Stimulated activated CD4-positive, alpha-beta T cell treated with anti-CD3 and anti-CD28 coated beads, Interleukin-1b, Interleukin-23, amount 100 ng/mL, for 1 hour (primary cell): ENCODE measurements around the gene FSCN2.

ENCODE experiments used
- DNase-seq, 2 donors: peaks; one replicate each; pipeline ENCODE4 v3.0.0-alpha.2; 2020; ENCODE audit warnings: low read depth in 2 of 2

FSCN2 gene

GRCh38 chr17:81527591-81528383, at the start of gene FSCN2:
Gene FSCN2 (plus strand): TSS chr17:81528377. CDS start chr17:81528532, 155 bp downstream.
- no peak for DNase-seq

DNA sequence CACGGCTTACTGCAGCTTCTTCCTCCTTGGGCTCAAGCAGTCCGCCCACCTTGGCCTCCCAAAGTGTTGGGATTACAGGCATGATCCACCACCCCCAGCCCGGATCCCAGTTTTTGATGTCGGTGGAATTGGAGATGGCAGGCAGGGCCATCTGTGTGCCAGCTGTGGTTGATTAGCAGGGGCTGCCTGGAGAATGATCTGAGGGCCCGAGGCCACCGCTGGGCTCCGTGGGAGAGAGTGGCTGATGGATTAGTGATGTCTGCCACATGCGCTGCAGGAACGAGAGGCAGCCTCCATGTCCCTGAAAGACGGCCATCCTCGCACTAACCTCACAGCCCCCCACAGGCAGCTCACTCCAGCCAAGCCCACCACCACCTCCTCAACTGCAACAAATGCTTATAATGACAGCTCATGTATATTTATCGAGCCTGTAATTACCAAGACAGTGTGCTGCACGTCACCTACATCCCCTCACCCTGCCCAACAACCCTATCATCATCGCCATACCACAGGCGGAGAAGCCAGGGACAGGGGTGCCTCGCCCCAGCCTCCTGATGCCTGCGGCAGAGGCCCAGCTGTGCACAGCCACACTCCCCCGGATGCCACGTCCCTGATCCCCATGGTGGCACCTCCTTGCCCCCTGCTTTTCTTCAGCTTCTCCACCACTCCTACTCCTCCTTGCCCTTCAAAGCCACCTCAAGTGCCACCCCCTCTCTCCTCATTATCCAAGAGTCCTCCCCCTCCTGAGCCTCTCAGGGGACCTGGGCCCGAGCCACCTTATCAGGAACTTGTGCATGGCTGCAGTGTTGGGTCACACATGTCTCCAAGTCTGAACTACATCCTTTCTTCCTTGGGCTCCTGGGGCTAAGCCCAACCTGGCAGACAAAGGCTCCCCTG, 48.8 kb upstream of the FSCN2 start:
- DNase-seq = no peak

GRCh38 chr17:81480140-81481072, 47.8 kb upstream of the FSCN2 start:
- DNase-seq = no peak

GRCh38 chr17:81481073-81481799, 46.9 kb upstream of the FSCN2 start:
- DNase-seq = peak; percentile 26 to 32

DNA sequence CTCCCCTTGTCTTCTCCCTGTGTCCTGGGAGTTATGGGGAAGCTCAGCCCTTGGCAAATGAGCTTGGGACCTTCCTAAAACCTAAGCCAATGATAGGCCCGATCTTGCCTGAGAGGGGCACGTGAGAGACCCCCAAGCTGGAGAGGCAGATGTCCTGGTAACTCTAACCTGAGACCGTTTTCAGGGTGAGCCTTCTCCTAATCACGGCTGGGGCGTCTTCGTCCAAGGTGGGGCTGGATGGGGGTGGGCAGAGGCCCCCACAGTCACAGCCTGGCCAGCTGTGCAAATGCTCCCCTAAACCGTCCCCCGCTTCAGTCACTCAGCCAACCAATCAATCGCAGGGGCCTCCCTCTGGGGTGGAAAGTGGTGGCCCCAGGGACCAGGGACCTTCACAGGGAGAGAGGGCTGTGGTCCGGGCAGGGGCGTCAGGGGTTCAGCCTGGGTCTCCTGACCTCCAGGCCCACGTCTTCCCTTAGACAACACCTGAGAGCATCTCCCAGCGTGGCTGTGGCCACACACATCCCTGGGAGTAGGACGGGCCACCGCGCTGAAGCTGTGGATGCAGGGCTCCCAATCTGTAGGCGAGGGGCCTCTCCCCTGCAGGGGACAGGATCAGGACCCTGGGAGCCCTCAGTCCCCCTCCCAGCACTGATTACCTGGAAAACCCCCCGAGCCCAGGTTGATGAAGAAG, 46.2 kb upstream of the FSCN2 start:
- no peak for DNase-seq

GRCh38 chr17:81482673-81483072, 45.5 kb upstream of the FSCN2 start:
- DNase-seq = no peak

- DNase-seq = no peak
Measured at GRCh38 chr17:81483085-81483861, 44.9 kb upstream of the FSCN2 start.

GRCh38 chr17:81483862-81484194, 44.3 kb upstream of the FSCN2 start:
- DNase-seq = no peak

DNA sequence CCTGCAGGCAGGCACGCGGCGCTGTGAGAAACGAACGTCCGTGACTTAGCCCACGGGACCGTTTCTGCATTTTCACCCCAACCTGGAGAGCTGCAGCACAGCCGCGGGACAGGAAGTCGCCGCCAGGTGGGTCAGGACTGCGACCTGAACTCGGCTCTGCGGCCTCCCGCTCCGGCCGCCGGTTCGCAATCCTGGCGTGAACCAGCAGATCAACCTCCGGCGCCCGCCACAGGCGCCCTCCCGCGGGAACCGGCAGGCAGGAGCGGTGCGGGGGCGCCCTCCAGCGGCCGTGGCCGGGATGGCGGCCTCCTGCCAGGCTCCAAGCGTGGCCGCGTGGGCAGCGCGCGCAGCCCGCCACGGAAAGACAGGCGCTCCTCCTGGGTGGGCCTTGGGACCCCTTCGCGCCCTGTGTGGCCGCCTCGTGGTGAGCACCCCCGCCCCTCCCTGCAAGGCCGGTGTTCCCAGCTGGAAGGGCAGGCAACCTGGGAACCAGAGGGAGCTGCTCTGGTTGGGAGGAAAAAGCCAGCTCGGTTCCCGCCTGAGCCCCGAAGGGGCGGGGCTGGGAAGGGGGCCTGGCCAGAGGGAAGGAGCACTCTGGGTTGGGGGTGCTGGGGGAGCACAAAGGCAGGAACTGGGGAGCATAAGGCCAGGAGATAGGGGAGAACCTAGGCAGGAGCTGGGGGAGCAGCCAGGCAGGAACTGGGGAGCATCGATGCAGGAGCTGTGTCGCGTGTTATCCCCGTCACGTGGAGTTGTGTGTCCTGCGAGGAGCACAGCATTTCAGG, 43.8 kb upstream of the FSCN2 start:
- DNase-seq = peak; percentile 77 to 79

- DNase-seq = no peak
Measured at GRCh38 chr17:81486199-81486810, 41.9 kb upstream of the FSCN2 start.

DNA sequence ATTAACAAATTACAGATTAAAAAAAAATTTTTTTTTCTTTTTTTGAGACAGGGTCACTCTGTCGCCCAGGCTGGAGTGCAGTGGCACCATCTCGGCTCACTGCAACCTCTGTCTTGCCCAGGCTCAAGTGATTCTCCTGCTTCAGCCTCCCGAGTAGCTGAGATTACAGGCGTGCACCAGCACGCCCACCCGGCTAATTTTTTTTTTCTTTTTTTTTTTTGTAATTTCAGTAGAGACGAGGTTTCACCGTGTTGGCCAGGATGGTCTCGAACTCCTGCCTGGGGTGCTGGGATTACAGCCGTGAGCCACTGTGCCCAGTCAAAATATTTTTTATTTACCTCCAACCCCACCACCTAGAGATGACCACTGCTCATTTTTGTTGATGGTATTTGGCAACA, 41.1 kb upstream of the FSCN2 start:
- DNase-seq = no peak

DNA sequence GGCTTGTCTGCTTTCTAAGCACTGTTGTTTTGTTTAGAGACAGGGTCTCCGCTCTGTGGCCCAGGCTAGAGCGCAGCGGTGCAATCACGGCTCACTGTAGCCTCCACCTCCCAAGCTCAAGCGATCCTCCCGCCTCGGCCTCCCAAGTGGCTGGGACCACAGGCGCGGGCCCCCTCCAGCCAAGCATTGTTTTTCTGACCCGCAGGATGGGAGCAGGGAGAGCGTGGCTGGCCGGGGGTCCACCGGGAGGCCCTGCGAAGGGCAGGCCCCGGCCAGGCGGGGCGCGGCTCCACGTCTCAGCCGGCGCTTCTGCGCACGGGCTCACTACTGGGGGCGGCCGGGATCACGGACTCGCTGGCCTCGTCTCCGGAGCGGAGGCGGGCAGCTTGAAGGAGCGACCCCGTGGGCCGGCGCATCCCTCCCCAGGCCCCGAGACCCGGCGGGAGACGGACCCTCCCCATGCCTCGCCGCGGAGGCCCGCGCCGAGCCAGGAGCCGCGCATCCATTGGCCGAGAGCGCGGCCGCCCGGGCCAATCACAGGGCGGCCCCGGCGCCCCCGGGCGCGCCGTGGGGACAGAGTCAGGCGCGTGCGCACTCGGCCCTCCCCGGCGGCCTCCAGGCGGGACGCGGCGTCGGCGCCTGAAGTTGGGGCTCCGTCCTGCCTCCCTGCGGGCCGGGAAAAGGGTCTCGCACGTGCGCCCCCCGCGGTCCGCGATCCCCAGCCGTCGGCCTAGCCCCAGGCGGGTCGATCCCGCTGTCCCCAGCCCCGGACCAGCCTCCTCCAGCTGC, 40.5 kb upstream of the FSCN2 start:
- peak in 1 of 2 donors; percentile 76 for DNase-seq

GRCh38 chr17:81488276-81488860, 39.8 kb upstream of the FSCN2 start:
- no peak for DNase-seq

- DNase-seq = no peak
Measured at GRCh38 chr17:81489012-81489997, 38.9 kb upstream of the FSCN2 start.

DNA sequence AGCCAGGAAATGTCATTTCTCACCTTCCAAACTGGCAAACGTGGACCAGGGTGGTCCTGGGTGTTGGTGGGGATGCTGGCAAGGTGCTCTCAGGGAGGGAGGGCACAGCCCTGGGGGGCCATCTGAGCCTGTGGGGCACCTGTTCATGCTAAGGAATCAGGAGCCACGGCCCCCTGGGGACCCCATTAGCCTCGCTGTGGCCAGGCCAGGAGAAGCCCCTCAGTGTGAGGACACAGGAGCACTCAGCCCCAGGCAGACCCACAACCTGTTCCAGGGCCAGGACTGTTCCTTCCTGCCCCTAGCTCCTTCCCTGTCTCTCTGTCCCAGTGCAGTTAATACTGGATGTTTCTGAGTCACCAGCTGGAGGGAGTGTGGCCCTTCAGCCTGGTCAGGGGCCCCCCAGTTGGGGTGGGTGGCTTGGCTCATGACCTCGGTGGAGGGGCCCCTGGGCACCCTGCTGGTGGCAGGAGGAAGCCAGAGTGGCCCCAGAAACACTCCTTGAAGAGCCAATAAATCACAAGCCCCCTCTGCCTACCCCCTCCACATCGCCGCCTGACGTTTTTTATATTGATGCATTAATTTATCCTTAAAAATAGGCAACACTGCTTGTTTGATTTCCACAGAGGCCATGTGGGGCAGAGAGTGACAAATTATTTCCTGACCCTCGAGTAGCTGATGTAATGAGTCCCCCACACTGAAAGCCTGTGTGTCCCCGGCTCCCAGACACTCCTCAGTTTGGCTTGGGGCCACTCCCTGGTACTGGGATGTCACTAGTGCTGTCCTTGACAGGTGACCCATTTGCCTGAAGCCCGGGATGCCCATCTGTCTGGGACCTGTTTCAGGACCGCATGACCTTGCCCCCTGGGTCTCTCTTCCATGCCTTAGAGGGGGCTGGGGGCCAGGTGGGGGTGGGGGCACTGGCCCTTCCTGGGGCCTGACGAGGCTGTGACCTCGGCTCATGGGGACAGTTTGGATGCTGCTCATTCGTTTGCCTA, 37.9 kb upstream of the FSCN2 start:
- DNase-seq = no peak
